Fibroblast of skin of right biceps (primary cell): ENCODE results near the gene SLC5A1.

Source experiments
- DNase-seq: peaks from one replicate; pipeline ENCODE4 v3.0.0-alpha.2; 2013

SLC5A1 gene

GRCh38 chr22:32052244-32052643 lies 9.2 kb downstream of the SLC5A1 start:
- DNase-seq = no peak

- no peak for DNase-seq
These were observed 10.1 kb downstream of the SLC5A1 start for GRCh38 chr22:32052936-32053791.

- no peak for DNase-seq
These were observed 12.0 kb downstream of the SLC5A1 start for GRCh38 chr22:32055069-32055468.

GRCh38 chr22:32058656-32059260 lies 15.7 kb downstream of the SLC5A1 start:
- peak; percentile 8 for DNase-seq

- DNase-seq = no peak
These were observed 16.4 kb downstream of the SLC5A1 start for GRCh38 chr22:32059426-32059825.

- DNase-seq = no peak
These were observed 20.6 kb downstream of the SLC5A1 start for GRCh38 chr22:32063701-32064100.

- DNase-seq = no peak
These were observed 23.8 kb downstream of the SLC5A1 start for GRCh38 chr22:32066820-32067219.

GRCh38 chr22:32067613-32068012 lies 24.6 kb downstream of the SLC5A1 start:
- DNase-seq = no peak

- DNase-seq = no peak
These were observed 26.7 kb downstream of the SLC5A1 start for GRCh38 chr22:32069579-32070372.

- DNase-seq = no peak
These were observed 30.2 kb downstream of the SLC5A1 start for GRCh38 chr22:32073262-32073661.

GRCh38 chr22:32073823-32074380 lies 30.8 kb downstream of the SLC5A1 start:
- DNase-seq = no peak

- no peak for DNase-seq
These were observed 33.1 kb downstream of the SLC5A1 start for GRCh38 chr22:32075997-32076760.

GRCh38 chr22:32076761-32077084 lies 33.7 kb downstream of the SLC5A1 start:
- no peak for DNase-seq

- no peak for DNase-seq
These were observed 34.1 kb downstream of the SLC5A1 start for GRCh38 chr22:32077151-32077550.

- peak; percentile 76 for DNase-seq
These were observed 36.3 kb downstream of the SLC5A1 start for GRCh38 chr22:32079130-32080089.

- DNase-seq = peak; percentile 51
These were observed 37.8 kb downstream of the SLC5A1 start for GRCh38 chr22:32080904-32081303.

- DNase-seq = peak; percentile 7
These were observed 39.3 kb downstream of the SLC5A1 start for GRCh38 chr22:32082331-32082730.

GRCh38 chr22:32083000-32083399 lies 39.9 kb downstream of the SLC5A1 start:
- no peak for DNase-seq

- no peak for DNase-seq
These were observed 40.8 kb downstream of the SLC5A1 start for GRCh38 chr22:32083814-32084213.

- no peak for DNase-seq
These were observed 45.0 kb downstream of the SLC5A1 start for GRCh38 chr22:32088084-32088483.

- DNase-seq = no peak
These were observed 54.0 kb downstream of the SLC5A1 start for GRCh38 chr22:32097018-32097417.
